ENCODE data around the gene SLC2A1.
A peak's percentile ranks its signal among the peaks of the same experiment; 100 is the strongest.

Gene SLC2A1

DNA sequence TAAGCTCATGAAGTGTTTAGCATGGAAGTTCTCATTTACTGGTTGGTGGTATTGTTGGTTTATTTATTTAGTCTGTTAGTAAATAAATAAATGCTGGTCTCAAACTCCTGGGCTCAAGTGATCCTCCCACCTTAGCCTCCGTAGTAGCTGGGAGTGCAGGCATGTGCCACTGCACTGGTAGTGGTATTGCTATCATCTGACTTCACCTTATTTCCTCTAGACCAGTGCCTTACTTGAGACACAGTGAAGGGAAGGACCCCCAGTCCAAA is 1.4 kb upstream of the SLC2A1 start:
- no peak for DNase-seq

DNA sequence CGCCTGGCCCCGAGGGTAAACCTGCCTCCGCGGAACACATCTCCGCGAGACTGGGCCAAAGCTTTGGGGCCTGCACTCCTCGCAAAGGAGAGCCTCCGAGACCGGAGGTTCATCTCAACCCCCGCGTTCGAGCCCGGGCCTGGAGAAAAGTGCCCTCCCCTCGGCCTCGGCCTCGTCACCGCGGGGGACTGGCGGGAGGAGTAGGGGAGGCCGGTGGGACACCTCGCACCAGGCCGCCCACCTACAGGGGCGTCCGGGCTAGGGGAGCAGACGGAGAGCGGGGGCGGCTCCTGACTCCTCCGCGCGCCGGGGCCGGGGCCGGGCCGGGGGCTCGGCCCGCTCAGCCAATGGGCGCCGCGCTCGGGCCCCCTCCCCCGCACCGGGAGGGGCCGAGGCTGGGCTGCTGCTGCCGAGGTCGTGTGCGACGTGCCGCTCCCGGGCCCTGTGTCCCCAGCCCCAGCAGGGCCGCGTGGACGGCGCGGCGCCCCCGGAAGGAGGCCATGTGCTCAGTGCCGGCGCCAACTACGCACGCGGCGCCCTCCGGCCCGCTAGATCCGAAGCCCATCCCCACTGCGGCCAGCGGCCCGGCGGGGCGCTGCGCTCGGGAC is 684 bp downstream of the SLC2A1 start:
- peak; percentile 57 to 66 for DNase-seq

GRCh38 chr1:42957229-42957879 is 1.3 kb downstream of the SLC2A1 start:
- DNase-seq, result no peak

- no peak for DNase-seq
These were observed 1.9 kb downstream of the SLC2A1 start for GRCh38 chr1:42956739-42957138.

GRCh38 chr1:42955311-42956063 is 3.2 kb downstream of the SLC2A1 start:
- peak; percentile 34 to 36 for DNase-seq

DNA sequence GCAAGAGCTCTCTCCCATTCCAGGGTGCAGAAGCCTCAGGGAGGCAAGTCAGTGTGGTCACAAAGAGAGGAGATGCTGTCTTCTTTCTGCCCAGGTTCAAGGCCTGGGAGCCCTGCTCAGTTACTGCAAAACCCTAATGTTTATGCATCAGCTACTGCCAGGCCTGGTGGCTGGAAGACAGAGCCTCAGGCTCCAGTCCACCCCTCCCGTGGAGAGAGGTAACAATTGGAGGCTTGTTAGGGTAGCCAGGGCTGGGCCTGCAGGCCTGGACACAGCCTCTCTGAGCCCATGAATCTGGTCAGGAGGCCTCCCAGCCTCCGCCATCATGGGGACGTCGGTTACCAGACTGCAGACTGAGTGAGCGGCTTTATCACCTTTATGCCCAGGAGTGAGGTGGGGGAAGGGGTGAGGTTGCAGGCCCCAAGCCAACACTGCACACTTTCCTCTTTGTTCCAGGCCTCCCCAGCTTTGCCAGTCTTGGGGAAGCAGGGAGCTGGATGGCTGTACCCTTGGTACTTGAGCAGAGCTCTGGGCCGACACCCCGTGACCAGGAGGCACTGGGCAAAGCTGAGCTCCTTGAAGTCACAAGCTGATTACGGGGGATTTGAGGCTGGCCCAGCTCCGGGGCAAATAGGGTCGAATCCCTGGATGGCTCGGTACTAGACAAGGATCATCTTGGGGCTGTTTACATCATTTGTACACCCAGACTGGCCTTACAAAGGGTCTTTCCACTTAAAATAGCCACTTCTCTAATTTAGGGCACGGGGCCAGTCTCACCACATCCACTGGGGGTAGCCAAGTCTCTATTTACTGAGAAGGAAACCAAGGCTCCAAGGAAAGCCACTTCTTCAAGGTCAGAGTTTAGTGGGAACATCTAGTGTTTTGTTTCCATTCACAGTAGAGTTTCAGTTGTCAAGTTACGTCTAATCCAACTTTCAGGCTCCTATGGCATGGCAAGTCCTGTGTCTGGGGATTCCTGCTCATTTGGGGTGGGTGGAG is 5.2 kb downstream of the SLC2A1 start:
- no peak for DNase-seq

DNA sequence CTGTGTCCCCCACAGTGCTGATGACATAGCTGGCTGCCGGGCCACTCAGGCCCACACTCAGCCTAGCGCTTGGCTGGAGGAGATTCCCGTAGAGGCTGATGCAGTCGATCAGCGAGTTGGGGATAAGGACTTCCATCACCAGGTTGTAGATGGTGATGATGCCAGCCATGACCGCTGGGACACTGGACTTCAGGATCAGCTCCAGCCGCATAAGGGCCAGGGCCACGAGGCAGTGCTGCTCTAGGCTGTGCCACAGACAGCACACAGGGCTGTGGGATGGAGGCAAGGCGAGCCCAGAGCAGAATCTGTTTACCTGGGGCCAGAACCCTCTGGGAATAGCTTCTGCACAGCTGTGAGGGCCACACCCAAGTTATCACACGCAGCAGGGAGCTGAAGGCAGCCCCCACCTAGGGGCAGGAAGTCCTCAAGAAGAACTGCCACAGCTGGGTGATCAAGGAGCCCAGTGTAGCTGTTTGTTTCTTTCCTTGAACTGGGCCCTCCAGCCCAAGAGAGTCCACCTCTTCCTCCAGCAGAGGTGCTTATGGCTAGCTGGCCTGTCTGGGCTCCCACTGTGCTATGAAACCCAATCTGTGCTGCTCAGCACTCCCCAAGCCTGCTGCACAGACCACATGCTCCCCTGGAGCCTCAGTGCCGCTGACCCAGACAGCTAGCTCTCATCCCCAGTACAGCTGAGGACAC is 6.2 kb downstream of the SLC2A1 start:
- peak; percentile 43 to 76 for DNase-seq

DNA sequence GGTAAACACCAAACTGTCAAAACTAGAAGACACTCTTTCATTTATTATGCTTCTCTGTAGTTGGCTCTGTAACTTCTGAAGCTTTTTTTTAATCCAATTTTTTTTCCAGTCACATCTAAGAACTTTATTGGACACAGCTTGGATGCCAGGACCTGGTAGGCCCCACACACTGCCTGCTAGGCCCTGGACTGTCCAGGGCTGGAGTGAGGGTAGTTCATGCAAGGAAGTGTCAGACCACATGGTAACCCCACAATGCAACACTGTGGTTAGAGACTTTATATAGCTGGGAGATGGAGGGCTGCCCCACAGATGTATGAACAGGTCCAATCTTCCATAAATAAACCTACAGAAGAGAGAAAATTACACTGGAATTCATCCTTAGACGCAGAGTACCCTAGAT is 7.1 kb downstream of the SLC2A1 start:
- no peak for DNase-seq

DNA sequence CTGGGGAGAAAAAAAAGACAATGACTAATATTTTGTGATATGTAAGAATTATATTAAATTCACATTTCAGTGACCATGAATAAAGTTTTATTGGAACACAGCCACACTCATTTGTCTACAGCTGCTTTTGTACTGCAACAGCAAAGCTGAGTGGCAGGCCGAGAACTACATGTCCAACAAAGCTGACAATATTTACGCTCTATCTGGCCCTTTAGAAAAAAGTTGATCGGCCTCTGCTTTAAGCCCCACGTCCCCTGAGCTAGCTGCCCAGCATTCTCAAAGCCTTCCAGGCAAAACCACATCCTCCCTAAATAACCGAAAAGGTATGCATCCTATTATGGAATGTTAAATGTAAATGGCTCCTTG is 8.6 kb downstream of the SLC2A1 start:
- DNase-seq, result no peak

DNA sequence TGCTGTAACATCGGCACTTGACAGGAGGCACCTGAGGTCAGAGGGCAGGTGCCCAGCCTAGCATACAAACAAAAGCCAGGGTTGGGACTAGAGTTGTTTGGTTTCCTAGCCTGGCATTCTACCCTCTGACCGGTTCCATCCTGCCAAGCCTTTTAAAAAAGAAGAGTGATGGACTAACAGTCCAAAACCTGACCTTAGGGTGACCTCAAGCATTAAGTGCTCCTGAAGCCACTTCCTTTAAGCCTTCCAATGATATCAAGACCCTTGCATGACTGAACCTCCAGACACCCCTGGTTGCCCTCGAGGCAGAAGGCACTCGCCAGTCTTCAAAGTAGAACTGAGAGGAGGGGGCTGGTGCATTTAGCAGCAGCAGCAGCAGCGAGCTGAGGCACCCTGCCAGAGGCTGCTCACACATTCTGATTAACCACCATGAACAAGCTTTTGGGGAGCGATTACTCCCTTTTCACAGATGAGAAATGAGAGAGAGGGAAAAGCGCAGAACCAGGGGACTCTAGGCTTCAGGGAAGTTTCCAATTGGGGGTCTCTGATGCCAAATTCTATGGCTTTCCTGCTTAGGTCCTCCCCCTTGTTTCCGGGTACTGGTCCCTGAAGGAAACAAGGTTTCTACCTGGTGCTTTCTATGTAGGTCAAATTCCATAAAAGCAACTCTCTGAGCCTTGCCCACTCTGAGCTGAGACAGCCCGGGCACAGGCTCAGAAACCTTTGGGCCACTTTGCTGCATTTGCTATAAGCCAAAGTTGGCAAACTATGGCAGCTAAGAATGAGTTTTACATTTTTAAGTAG is 9.2 kb downstream of the SLC2A1 start:
- DNase-seq, result no peak

GRCh38 chr1:42947965-42948732 is 10.5 kb downstream of the SLC2A1 start:
- DNase-seq, result no peak

DNA sequence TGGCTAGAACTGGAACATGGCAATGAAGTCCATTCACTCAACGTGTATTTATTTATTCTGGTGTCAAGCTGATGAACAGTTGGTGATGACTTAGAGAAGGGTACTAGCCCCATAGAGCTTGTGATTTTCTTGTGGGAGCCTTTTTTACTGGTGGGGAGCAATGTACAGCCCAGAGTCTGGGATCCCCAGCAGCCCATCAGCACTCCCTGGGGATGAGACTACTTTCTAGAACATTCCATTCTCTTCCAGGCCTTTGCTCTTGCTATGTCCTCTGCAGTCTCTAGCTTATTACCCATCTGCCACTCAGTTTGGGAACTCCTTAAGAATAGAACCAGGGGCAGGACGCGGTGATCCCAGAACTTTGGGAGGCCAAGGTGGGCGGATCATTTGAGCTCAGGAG is 11.6 kb downstream of the SLC2A1 start:
- DNase-seq, result no peak

DNA sequence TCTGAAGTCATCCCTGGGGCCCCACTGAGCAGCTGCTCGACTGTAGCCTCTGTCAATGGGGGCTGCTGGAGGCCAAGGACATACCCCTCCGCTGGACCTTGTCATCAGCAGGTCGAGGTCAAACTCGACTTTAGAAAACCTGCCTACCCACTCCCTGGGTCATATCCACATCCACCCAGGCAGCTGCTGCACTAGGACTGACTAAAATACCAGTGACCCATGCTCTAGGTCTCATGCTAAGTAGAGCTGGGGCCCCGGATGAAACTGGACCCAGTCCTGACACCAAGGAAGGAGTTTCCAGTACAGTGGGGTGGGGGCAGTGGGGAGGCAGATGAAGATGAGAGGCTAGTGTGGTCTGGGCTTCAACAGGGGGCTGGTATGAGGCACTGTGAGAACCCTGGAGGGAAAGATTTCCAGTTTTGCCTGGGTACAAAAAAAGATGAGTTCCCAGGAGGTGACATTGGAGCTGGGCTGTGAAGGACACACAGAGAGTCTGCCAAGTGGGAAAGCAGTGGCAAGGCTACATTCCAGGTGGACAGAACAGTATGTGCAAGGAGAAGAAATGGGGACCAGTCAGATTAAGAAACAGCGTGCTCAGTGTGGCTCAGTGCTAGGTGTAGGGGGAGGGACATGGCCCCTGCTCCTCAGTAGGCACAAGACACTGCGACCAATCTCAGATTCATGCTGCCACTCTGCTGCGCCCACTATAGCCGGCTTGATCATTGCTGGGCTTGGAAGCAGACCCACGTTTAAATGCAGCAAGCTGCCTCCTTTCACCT is 12.4 kb downstream of the SLC2A1 start:
- no peak for DNase-seq

GRCh38 chr1:42945164-42945563 is 13.5 kb downstream of the SLC2A1 start:
- DNase-seq, result peak in 1 of 2 donors; percentile 55

- DNase-seq, result no peak
These were observed 14.3 kb downstream of the SLC2A1 start for GRCh38 chr1:42944246-42944928.

DNA sequence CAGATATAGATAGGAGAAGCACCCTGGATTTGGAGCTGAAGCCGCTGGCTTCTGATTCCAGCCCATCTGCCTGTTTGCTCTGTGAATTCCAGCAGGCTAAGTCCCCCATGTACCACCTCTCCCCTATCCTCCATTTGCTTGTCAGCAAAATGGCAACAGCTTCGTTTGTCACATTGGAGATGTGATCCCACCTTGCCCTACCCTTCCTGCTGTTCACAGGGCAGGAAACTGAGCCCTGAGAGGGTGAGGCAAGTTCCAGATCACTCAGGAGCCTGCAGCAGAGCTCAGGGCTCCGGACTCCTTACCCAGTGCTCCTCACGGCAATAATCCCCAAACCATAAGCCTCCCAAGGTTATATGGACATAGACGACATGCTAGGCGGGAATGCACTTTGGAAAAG is 14.9 kb downstream of the SLC2A1 start:
- no peak for DNase-seq

- DNase-seq, result peak in 1 of 2 donors; percentile 47
These were observed 15.5 kb downstream of the SLC2A1 start for GRCh38 chr1:42943166-42943565.

DNA sequence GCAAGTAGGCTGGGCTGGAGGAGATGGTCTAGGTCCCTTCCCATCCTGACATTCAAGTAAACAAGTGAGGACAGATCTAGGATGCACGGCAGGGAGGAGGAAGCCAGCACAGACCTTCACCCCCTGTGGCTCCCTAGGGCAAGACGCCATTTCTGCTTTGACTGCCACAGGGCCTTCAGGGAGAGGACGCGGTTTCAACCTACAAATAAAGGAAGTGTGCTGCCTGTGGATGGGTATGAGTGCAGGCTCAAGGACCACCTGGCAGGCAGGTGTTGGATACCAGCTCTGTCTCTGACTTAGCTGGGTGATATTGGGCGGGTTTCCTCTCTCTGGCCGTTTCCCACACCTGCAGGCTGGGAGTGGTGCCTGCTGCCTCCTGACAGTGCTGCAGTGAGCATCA is 16.2 kb downstream of the SLC2A1 start:
- no peak for DNase-seq

DNA sequence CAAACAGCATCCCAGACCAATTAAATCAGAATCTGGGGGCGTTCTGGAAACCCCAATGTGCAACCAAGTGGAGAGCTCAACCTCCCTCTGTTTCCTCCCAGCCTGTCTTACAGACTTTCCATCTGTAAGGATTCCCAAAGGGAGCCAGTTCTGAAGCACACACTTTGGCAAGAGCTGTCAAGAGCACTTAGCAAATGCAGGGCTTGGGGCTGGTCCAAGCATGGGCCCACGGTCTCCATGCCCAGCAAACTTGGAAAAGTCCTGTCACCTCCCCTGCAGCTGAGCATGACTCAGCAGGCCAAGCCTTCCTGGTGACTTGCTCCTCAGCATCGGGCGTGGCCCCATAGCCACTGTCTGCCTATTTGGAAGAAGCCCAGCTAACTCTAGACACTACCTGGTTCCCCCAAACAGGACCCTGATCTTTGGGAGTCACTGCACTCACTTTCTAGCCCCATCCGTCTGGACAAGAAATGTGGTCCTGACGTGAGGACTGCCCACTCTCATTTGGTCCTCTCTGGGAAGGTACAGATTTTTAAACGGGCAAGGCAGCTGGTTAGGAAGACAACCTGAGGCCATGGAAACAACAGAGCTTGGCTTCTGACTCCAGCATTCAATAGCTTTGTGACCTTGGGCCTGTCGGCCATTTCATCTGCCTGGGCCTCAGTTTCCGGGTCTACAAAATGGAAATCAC is 16.9 kb downstream of the SLC2A1 start:
- peak in 1 of 2 donors; percentile 53 for DNase-seq
